Stimulated activated CD4-positive, alpha-beta T cell treated with anti-CD3 and anti-CD28 coated beads, TNF-alpha, amount 100 ng/mL, for 4 hours (primary cell): ENCODE data around the gene S100A14.
"Not testable (repeated sequence)": the region's sequence is repeated elsewhere in the genome, so short reads cannot be mapped to it uniquely, and the experiment has no call there.

ENCODE experiments used
- DNase-seq, 3 experiments: peaks; one replicate each; pipeline ENCODE4 v3.0.0-alpha.2; 2020; ENCODE audit warnings: low read depth in 3 of 3

Gene S100A14

DNA sequence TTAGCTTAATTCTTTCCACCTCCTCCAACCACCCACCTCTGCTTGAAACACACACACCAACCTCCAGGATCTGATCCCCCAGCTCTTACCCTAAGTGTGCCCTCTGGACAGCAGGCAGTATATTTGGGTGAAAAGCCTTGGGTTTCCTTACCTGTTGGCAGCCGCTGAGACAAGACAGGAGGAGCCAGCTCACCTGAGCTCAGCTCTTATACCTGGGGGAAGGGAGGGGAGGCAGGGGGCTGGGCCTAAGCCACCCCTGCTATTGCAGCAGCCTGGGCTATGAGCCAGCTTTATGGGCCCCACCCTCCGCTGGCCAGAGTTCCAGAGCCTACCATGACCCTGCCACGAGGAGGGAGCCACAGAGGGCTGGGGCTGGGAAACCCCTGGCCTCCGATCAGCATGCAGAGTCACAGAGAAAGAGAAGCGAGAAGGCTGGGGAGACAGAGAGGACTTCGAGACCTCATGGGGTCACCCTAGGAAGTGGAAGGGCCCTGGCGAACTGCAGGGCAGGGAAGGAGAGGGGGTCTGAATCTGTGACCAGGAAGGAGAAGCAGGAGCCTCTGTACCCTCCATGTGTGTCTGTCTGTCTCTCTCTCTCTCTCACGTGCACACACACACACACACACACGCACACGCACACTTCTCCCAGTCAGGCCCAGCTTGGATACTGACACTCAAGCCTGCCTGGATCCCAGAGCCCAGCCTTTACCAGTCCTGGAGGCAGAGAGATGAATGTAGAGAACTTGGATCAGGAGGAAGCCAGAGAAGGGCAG is at the start of gene S100A14:
Gene S100A14, minus strand, starts transcription at position 182 of the 773 bp plus-strand sequence. CDS start 467 bp downstream, outside the sequence.
- DNase-seq, result no peak

DNA sequence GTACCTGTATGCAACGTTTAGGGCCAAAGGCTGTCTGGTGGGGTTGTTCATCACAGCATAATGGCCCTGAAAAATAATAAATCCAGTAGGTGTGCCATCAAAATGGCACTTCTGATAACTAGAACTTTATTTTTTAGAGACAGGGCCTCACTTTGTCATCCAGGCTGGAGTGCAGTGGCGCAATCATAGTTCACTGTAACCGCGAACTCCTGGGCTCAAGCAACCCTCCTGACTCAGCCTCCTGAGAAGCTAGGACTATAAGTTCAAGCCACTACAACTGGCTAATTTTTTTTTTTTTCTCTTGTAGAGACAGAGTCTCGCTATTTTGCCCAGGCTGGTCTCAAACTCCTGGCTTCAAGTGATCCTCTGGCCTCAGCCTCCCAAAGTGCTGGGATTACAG is 47.1 kb upstream of the S100A14 start:
- DNase-seq, result no peak

DNA sequence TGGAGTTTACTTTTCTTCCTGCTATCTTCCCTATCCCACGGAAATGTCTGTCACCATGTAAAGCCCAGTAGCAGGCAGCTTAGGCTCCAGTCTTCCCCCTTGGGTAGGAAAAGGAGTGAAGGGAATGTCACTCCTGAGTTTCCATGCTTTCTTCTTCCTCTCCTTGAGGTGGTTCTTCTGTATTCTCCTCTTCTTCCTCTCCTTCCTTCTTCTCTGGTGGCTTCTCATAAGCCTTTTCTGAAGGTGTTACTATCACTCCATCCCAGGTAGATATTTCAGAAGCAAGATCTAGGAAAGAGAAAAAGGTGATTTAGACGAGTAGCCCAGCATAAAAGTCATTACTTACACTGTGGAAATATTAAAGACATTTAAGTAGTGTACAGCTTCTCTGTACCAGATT is 46.1 kb upstream of the S100A14 start:
- no peak for DNase-seq

DNA sequence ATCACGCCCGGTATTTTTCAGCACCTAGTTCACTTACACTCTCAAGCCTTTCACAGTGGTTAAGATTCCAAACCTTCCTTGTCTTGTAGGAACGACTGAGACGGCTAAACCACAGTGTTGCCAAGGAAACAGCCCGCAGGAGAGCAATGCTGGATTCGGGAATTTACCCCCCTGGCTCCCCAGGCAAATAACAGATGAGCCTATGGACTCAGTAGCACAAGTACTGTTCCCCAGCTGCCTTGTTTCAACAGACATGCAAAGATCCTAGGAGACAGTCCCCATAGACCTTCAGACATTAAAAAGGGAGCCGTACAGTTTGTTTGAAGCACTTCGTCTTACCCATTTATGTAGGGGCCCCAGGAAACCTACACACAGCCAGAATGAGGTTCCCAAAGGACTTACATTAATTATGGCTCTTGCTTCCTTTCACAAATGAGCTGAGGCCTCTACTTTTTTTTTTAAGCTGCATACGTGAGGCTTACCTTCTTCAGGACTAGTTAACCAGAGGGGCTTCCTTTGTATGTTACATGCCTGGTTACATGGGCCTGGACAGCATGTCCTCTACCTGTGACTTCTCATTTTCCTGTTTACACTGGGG is 45.1 kb upstream of the S100A14 start:
- DNase-seq, result no peak

DNA sequence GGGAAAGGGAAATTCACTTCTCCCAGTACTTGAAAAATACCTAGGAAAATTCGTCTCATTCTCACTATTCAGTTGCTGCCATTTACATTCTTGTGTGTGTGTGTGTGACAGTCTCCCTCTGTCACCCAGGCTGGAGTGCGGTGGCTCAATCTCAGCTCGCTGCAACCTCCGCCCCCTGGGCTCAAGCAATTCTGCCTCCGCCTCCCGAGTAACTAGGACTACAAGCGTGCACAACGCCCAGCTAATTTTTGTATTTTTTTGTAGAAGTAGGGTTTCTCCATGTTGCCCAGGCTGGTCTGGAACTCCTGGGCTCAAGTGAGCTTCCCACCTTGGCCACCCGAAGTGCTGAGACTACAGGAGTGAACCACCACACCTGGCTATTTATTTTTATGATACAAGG is 43.5 kb upstream of the S100A14 start:
- DNase-seq, result no peak

DNA sequence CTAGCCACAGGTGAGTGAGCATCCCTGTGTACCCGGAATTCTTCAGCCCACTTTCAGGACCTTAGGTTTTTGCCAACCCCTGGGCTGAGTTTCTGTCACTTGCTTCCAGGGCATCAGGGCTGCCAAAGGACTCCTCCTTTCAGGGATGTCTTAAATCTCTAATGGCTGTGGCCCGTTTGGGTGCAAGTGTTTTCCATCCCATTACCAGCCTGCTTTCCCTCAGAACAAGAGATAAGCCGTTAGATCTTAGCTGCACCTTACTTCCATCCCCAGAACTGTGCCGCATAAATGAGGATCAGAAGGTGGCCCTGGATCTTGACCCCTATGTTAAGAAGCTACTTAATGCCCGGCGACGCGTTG is 43.0 kb upstream of the S100A14 start:
- DNase-seq, result no peak

DNA sequence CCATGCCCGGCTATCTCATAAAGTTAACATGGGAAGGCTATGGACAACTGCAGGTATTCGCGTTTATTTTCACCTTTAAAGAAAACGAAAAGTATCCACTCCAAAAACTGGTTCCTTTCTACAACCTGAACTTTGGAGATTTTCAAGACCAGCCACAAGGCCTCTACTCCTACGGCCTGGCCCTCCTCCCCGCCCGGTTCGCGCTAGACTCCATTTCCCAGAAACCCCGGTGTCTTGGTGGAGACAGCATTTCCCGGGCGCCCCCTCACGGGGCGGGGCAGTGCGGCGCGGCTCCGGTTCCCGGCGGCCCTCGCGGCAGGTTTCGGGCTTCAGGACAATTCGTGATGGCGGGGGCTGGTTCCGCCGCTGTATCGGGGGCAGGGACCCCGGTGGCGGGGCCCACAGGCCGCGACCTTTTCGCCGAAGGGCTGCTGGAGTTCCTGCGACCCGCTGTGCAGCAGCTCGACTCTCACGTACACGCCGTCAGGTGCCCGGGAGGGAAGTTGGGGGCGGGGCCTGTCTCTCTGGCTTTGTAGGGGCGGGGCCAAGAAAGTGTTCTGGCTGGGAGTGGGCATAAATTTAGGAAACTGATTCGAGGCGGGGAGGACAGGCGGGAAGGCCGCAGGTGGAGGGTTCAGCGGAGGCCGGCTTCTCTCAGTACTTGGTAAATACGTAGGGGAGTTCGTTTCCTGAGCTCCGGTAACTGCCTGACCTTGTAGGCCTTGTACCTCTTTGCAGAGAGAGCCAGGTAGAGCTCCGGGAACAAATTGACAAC is 42.5 kb upstream of the S100A14 start, which contains the start of gene SNAPIN:
Gene SNAPIN, plus strand, starts transcription at position 304 of the 775 bp plus-strand sequence. Its CDS starts 41 bp downstream, at position 345.
- peak; percentile 77 to 85 (median 84) for DNase-seq

DNA sequence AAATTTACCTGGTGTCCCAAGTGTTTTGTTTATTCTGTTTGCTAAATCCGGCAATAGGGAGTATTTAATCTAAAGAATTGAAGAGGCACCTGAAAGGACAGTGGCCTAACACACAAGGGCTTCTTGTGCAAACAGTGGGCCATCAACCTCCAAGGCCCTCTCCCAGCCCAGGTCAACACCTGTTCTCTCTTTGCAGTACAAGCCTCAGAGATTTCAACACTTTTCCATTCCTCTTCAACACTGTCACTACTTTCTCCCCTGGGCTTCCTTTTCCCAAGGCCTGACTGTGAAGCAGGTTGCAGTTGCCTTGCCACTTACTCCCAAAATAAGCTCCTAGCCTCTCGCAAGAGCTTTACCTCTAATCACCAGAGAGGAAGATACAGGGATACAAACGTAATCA is 39.2 kb upstream of the S100A14 start:
- no peak for DNase-seq

DNA sequence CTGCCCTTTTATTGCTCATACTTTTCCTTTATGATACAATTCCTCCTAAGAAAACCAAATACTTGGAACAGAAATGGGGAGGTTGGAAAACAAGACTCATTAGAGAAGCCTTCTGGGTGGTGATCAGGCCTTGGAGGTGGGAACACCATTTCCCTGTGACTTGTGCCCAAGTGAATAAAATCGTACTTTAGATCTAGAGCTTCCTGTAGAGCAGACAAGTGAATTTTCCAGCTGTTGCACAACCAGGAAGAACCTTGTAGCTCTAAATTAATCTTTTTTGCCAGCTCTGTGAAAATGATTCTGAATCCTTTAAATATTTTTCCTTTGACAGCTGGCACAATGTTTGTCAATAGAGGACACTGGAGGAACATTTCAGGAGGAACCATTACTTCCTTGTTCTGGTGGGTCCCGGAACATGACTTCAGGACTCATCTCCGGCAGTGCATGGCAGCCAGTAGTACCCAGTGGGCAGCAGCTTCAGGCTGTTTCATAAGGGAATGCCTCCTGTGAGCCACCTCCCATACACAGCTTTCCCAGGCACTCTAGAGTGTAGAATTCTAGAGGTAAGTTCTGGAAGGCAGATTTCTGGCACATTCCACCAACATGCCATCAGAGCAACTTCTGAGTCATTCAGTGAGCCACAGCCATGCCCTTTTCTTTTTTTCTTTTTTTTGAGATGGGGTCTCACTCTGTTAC is 36.8 kb upstream of the S100A14 start:
- DNase-seq, result no peak

DNA sequence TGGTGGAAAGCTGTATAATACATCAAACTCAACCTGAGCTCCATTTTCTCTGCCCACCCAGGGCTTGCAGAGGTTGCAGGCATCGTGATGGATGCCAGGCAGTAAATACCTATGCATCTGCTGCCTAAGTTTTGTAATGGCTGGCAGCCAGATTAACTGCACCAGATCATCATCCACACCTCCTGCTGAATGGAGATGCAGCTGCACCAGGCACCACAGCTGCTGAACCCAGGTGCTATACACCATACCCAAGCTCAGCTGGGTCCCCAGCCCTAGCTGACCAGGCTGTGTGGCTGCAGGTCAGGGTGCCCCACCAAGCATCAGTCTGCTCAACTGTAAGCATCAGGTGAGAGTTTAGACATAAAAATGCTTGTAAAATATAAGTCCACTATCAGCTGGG is 35.6 kb upstream of the S100A14 start:
- DNase-seq, result no peak

DNA sequence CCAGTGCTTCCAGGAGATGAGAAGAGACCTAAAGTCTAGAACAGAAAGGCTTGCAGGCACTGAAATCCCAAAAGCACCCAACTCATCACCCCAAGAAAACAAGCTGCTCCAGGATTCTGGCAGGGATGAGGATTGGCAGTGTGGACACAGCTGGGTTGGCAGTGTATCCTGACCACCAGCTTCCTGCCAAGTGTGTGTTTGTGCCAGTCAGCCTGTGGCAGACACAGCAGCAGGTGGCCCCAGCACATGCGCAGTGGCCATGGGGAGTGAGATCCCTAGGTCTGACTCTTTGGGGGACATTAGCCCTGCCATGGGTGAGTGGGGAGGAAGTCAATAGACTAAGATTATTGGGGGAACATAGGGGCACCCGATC is 33.7 kb upstream of the S100A14 start:
- DNase-seq, result no peak

DNA sequence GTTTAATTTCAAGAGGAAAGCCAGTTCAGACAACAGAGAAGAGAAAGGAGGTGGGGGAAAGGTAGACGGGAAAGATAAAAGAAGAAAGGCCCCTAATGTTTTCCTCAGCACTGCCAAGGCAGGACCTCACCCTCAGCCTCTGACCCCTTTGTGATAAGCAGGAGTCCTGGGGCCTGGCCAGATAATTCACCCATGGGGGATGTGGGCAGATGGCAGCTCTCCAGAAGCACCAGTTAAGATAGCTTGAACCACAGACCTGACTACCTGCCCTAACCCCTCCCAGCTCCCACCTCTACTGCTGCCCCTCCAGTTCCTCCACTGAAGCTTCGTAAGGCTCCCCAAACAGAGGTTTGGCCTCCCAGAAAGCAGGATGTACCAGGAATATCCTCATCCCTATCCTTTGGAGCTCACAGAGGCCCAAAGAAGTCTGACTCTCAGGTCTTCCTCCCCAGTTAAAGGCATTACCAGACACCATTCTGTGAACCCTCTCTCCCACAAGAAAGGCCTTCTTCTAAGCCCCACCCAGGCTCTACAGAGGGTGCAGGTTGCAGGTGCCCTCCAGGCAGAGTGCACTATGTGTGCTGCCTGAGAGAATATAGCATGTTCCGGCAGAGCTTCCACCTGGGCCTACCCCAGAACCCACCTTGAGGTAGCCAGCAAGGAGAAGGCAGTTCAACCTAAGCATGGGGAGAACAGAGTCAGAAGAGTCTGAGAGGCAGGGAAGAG is 33.2 kb upstream of the S100A14 start:
- DNase-seq, result no peak

DNA sequence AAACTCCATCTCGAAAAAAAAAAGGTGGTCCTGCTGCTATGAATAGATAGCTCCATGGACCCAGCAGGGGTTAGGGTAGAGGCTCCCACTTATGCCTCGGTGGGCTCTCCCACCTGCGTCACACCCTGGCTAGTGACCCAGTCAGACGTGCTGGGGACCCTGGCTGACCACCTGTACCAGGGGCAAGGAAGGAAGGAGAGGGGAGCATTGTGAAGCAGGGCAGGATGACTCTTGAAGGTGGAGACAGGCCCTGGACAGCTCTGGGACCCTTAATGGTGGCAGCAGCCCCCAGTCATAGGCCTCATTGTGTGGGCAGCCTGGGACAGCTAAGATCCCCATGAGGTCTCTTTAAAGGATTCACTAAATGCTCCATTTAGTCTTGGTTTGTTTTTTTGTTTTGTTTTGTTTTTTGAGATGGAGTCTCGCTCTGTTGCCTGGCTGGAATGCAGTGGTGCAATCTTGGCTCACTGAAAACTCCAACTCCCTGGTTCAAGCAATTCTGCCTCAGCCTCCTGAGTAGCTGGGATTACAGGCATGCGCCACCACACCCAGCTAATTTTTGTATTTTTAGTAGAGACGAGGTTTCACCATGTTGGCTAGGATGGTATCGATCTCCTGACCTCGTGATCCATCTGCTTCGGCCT is 32.0 kb upstream of the S100A14 start:
- no peak for DNase-seq

DNA sequence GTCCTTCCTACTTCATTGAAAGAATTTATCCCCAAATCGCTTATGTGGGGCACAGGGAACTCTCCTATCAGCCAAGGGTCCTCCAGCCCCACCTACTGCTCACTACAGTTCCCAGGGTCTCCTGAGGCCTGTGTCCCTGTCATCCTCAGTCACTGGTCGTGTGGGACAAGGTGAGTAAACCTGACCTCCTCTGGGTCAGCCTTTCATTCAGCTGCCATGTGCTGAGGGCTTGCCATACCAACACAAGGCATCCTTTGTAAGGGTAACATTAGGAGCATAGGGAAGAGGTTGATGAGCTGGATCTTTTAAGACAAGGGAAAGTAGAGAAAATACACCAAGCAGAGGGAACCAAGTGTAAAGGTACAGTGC is 31.2 kb upstream of the S100A14 start:
- no peak for DNase-seq

DNA sequence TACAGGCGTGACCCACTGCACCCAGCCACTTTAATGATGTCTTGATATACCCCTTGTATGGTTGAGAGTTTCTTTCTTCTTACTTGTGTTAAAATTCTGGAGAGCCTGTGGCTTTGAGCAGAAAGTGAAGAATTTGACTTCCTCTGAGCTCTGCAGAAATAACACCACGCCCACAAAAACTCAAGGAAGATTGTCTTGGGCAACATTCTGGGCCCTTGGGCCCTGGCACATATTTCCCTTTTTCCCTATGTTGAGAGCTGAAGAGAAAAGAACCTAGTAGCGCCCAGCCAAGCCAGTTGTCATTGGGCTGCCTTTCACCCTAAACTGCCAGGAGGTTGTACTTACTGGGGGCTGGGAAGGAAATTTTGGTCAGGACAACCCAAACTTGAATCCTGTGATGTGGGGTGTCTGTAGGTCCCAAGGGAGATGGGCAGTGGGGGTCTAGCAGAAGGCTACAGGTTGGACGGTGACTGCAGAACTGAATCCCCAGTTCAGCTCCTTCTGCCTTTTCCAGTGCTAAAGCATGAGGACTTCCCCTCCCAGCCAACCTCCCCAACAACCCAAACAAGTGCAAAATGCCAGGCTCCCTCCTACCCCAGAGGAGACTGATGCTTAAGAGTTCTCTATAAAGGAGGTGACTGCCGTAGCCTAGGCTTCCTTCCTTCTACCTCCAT is 30.7 kb upstream of the S100A14 start:
- DNase-seq, result no peak

DNA sequence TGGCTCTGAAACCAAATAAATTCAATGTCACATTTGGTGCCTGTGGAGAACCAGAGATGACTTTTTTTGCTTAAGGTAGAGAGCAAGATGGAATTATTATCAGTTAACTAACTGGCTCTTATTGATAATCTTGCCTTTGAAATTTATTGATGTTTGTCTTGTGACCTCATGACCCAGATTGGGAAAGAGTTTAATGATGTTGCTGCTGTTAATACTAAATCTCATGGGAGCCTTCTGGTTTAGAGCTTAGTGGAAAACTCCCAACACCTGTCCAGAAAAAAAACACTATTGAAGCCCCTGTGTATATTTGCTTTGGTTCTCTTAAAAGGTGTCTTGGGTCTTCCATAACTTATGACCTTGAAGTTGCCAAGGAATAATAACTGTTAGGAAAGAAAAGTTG is 27.7 kb upstream of the S100A14 start:
- DNase-seq, result no peak

DNA sequence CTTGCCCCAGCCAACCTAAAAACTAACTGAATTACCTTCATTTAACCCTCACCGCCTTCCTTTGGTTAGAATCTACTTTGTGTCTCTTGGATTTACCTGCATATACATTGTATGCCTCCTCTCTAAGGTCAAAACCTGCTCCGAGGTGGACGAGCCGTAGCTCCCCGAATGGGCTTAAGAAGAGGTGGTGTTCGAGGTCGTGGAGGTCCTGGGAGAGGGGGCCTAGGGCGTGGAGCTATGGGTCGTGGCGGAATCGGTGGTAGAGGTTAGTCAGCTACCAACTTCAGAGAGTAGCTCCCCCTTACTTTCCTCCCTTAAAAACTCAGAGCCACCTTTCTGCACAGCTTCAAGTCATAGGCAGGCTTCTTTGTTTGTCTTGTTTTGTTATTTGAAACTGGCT is 27.0 kb upstream of the S100A14 start:
- no peak for DNase-seq

DNA sequence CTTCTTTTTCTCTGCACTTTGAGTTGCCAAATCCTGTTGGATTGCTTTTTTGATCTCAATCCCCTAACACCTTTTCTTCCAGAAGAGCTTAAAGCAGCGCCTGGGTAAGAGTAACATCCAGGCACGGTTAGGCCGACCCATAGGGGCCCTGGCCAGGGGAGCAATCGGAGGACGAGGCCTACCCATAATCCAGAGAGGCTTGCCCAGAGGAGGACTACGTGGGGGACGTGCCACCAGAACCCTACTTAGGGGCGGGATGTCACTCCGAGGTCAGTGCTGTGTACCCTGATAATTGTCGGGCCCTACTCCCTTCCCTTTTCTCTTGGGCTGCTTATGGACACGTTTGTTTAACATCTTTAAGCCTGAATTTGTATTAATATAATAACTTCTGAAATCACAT is 26.0 kb upstream of the S100A14 start:
- DNase-seq, result no peak

DNA sequence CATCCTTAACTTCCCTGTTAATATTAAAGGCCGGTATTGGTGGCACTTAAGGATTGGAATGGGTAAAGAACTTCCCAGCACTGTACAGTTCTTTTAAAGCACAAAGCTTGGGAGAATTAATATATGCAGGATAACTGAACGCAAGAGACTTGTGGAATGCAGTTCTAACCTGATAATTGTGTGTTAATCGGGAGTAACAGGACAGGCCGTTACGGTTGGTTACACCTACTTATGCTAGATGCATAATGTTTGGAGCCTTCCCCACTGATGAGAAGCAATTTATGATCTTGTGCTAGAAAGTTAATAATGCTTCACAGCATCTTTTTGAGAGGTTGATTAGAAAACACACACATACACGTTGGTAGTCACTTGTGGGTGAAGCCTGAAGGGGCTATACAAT is 24.7 kb upstream of the S100A14 start:
- DNase-seq, result no peak

DNA sequence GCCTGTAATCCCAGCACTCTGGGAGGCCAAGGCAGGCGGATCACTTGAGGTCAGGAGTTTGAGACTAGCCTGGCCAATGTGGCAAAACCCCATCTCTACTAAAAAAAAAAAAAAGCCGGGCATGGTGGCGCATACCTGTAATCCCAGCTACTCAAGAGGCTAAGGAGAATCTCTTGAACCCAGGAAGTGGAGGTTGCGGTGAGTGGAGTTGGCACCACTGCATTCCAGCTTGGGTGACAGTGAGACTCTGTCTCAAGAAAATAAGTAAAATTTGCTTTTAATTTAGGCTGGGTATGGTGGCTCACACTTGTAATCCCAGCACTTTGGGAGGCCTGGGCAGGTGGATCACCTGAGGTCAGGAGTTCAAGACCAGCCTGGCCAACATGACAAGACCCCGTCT is 24.1 kb upstream of the S100A14 start:
- not testable (repeated sequence) for DNase-seq

DNA sequence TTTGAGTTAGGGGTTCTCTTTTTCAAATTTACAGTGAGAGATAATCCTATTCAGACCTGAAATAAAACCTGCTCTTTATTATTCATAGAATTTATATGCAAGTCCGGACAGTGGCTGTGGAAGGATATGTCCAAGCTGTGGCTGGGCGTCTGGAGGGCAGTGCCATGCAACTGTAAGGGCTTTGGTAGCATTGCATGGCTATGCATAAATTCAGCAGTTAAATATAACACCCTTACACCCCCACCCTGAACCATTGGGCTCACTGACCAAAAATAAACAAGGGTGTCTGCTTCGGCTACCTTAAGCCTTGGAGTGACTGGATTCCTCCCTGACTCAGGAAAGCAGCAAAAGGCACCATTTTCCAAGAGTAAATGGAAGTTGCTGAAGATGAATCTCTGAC is 23.2 kb upstream of the S100A14 start:
- no peak for DNase-seq
